ENCODE results near the gene FIGN.

Gene FIGN

GRCh38 chr2:163773276-163773675 is 37.5 kb upstream of the FIGN start:
- no peak for FAIRE-seq
- TF ChIP-seq CTCF (IDR thresholded peaks at IDR 0.05; ENCODE audit: insufficient read depth, missing control alignments): no peak

GRCh38 chr2:163771596-163771995 is 35.8 kb upstream of the FIGN start:
- DNase-seq (ENCODE audit: insufficient read length, low spot score) (no peak), FAIRE-seq (no peak)
- no peak for TF ChIP-seq CTCF (IDR thresholded peaks at IDR 0.05; ENCODE audit: insufficient read depth, missing control alignments)

More at GRCh38 chr2:163773276-163773675, 37.5 kb upstream of the FIGN start:
- DNase-seq (ENCODE audit: insufficient read length, low spot score): no peak

GRCh38 chr2:163768881-163769695 is 33.3 kb upstream of the FIGN start:
- no peak for TF ChIP-seq CTCF (IDR thresholded peaks at IDR 0.05; ENCODE audit: insufficient read depth, missing control alignments)
- FAIRE-seq (no peak), DNase-seq (ENCODE audit: insufficient read length, low spot score) (no peak)

GRCh38 chr2:163767097-163767496 is 31.3 kb upstream of the FIGN start:
- FAIRE-seq (no peak), DNase-seq (ENCODE audit: insufficient read length, low spot score) (no peak)
- no peak for TF ChIP-seq CTCF (IDR thresholded peaks at IDR 0.05; ENCODE audit: insufficient read depth, missing control alignments)

GRCh38 chr2:163764566-163764965 is 28.8 kb upstream of the FIGN start:
- no peak for TF ChIP-seq CTCF (IDR thresholded peaks at IDR 0.05; ENCODE audit: insufficient read depth, missing control alignments)
- FAIRE-seq: no peak

GRCh38 chr2:163759013-163759412 is 23.2 kb upstream of the FIGN start:
- no peak for TF ChIP-seq CTCF (IDR thresholded peaks at IDR 0.05; ENCODE audit: insufficient read depth, missing control alignments)
- no peak for FAIRE-seq
- DNase-seq (ENCODE audit: insufficient read length, low spot score): no peak

More at GRCh38 chr2:163764566-163764965, 28.8 kb upstream of the FIGN start:
- no peak for DNase-seq (ENCODE audit: insufficient read length, low spot score)

- no peak for FAIRE-seq
- no peak for TF ChIP-seq CTCF (IDR thresholded peaks at IDR 0.05; ENCODE audit: insufficient read depth, missing control alignments)
Observed at GRCh38 chr2:163757814-163758213, 22.0 kb upstream of the FIGN start.

More at GRCh38 chr2:163757814-163758213, 22.0 kb upstream of the FIGN start:
- DNase-seq (ENCODE audit: insufficient read length, low spot score): no peak

Data from D721Med (cell line).